AG08396 (cell line): ENCODE results near the gene ATP5PF.
"Not testable (repeated sequence)": the region's sequence is repeated elsewhere in the genome, so short reads cannot be mapped to it uniquely, and the experiment has no call there.

Experiments
- DNase-seq: peaks from one replicate; pipeline ENCODE4 v3.0.0; 2012; ENCODE audit warnings: low spot score, mixed read lengths

ATP5PF gene

GRCh38 chr21:25734904-25735645, at the start of gene ATP5PF, which contains the start of gene GABPA:
Gene ATP5PF (minus strand): TSS chr21:25734904. CDS start chr21:25729794, 5,110 bp downstream.
Gene GABPA (plus strand): TSS chr21:25734972. CDS start chr21:25741599, 6,627 bp downstream.
- peak; percentile 93 for DNase-seq

- DNase-seq = not testable (repeated sequence)
Measured at GRCh38 chr21:25778126-25778875, 43.6 kb upstream of the ATP5PF start.

- DNase-seq = no peak
Measured at GRCh38 chr21:25776440-25776839, 41.7 kb upstream of the ATP5PF start.

GRCh38 chr21:25772686-25773085, 38.0 kb upstream of the ATP5PF start:
- DNase-seq = no peak

GRCh38 chr21:25767921-25768320, 33.2 kb upstream of the ATP5PF start:
- DNase-seq = no peak

GRCh38 chr21:25764065-25764464, 29.4 kb upstream of the ATP5PF start:
- DNase-seq = no peak

- DNase-seq = no peak
Measured at GRCh38 chr21:25760677-25761076, 26.0 kb upstream of the ATP5PF start.

GRCh38 chr21:25760061-25760460, 25.4 kb upstream of the ATP5PF start:
- no peak for DNase-seq

GRCh38 chr21:25759573-25759972, 24.9 kb upstream of the ATP5PF start:
- no peak for DNase-seq

GRCh38 chr21:25757531-25757930, 22.8 kb upstream of the ATP5PF start:
- no peak for DNase-seq

GRCh38 chr21:25756190-25756932, 21.7 kb upstream of the ATP5PF start:
- no peak for DNase-seq

- no peak for DNase-seq
Measured at GRCh38 chr21:25752416-25752815, 17.7 kb upstream of the ATP5PF start.

GRCh38 chr21:25750085-25750484, 15.4 kb upstream of the ATP5PF start:
- DNase-seq = no peak

GRCh38 chr21:25744854-25745253, 10.2 kb upstream of the ATP5PF start:
- no peak for DNase-seq

GRCh38 chr21:25742900-25743299, 8.2 kb upstream of the ATP5PF start:
- DNase-seq = no peak

- DNase-seq = no peak
Measured at GRCh38 chr21:25737421-25737820, 2.7 kb upstream of the ATP5PF start.

- peak; percentile 80 for DNase-seq
Measured at GRCh38 chr21:25735646-25736597, 1.2 kb upstream of the ATP5PF start.

- no peak for DNase-seq
Measured at GRCh38 chr21:25734654-25734903, 125 bp downstream of the ATP5PF start.

- peak; percentile 22 for DNase-seq
Measured at GRCh38 chr21:25733859-25734653, 648 bp downstream of the ATP5PF start.

GRCh38 chr21:25732091-25732760, 2.5 kb downstream of the ATP5PF start:
- no peak for DNase-seq
